OCI-LY3 (cell line): ENCODE results near the gene FMN1.

ENCODE experiments used
- H2AFZ ChIP-seq: fragments of 200-600, 300-600 bp; shearing (Covaris generic); 2 replicates; pipeline ENCODE4 v1.6.0; 2014; ENCODE audit warnings: antibody characterized with exemption, low read depth, low read length
- H3K27ac ChIP-seq: fragments of 200-600, 300-600 bp; sonication (generic); 2 replicates; pipeline ENCODE4 v1.5.1; 2014; ENCODE audit warnings: mild to moderate bottlenecking, low read length, moderate library complexity, mixed read lengths
- H3K27me3 ChIP-seq: fragments of 200-600, 300-600 bp; sonication (generic); 2 replicates; pipeline ENCODE4 v1.6.1; 2014; ENCODE audit warnings: low read depth, low read length, mixed read lengths
- H3K36me3 ChIP-seq: fragments of 200-600, 300-600 bp; sonication (generic); replicated peaks from 2 replicates; pipeline ENCODE3; 2014; ENCODE audit warnings: low read depth, low read length, mixed read lengths
- H3K4me1 ChIP-seq: fragments of 300-600, 200-600 bp; sonication (generic); 2 replicates; pipeline ENCODE4 v1.6.1; 2014; ENCODE audit warnings: low read length, mixed read lengths
- H3K4me2 ChIP-seq: fragments of 200-600, 300-600 bp; sonication (generic); 2 replicates; pipeline ENCODE4 v1.6.1; 2014; ENCODE audit warnings: low read length, mixed read lengths
- H3K4me3 ChIP-seq: fragments of 300-600, 200-600 bp; sonication (generic); 2 replicates; pipeline ENCODE4 v1.5.1; 2014; ENCODE audit warnings: antibody characterized with exemption, mild to moderate bottlenecking, low read length, moderate library complexity
- H3K79me2 ChIP-seq: fragments of 300-600, 200-600 bp; shearing (Covaris generic); 2 replicates; pipeline ENCODE4 v1.6.1; 2014; ENCODE audit warnings: mild to moderate bottlenecking, low read length, mixed read lengths
- H3K9ac ChIP-seq: fragments of 300-600, 200-600 bp; shearing (Covaris generic); 2 replicates; pipeline ENCODE4 v1.6.0; 2014; ENCODE audit warnings: mild to moderate bottlenecking, low read length, moderate library complexity
- H3K9me3 ChIP-seq: fragments of 200-600, 300-600 bp; shearing (Covaris generic); 2 replicates; pipeline ENCODE4 v1.6.1; 2014; ENCODE audit warnings: low read length, mixed read lengths; ENCODE audit not compliant: insufficient read depth
- H4K20me1 ChIP-seq: fragments of 200-600, 300-600 bp; sonication (generic); 2 replicates; pipeline ENCODE4 v1.6.1; 2016; ENCODE audit warnings: low read length, mixed read lengths; ENCODE audit not compliant: insufficient read depth
- EZH2phosphoT487 ChIP-seq: fragments of 200-600 bp; shearing (Covaris generic); IDR thresholded peaks from 2 replicates; pipeline ENCODE4 v1.6.1; 2018; ENCODE audit warnings: antibody characterized with exemption, mixed run types, low read depth
- TF ChIP-seq, protein P1 (sequence below): fragments of 200-600, 300-600 bp; sonication (generic); IDR thresholded peaks from 2 replicates; pipeline ENCODE4 v1.5.1; 2014; ENCODE audit warnings: antibody characterized with exemption, low read length, low read depth

The FMN1 gene

DNA sequence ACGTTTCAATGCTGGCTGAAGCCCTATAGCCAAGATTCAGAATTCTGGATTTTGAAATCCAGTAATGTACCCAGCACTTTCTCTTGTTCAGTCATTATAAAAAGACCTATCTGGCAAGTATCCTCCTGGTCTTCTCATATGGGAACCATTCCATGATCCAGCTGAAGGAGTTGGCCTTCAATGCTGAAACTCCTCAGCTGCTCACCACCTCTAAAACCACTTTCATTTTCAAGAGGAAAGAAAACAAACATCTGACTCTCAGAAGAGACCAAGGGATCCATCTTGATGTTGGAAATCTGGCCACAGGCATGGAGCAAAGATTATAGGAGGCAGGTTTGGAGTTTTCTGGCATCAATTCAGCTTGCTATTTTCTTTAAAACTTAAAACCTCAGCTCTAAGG lies 235.4 kb downstream of the FMN1 start:
- no peak overlapping the region for H3K4me3 ChIP-seq
- peaks cover 7% of the 10 kb centered on the region; the same call in 1 of the 2 replicates for H3K4me1 ChIP-seq
- no peak for TF ChIP-seq EZH2phosphoT487
- TF ChIP-seq, protein P1, sequence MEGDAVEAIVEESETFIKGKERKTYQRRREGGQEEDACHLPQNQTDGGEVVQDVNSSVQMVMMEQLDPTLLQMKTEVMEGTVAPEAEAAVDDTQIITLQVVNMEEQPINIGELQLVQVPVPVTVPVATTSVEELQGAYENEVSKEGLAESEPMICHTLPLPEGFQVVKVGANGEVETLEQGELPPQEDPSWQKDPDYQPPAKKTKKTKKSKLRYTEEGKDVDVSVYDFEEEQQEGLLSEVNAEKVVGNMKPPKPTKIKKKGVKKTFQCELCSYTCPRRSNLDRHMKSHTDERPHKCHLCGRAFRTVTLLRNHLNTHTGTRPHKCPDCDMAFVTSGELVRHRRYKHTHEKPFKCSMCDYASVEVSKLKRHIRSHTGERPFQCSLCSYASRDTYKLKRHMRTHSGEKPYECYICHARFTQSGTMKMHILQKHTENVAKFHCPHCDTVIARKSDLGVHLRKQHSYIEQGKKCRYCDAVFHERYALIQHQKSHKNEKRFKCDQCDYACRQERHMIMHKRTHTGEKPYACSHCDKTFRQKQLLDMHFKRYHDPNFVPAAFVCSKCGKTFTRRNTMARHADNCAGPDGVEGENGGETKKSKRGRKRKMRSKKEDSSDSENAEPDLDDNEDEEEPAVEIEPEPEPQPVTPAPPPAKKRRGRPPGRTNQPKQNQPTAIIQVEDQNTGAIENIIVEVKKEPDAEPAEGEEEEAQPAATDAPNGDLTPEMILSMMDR, result no peak
- H3K36me3 ChIP-seq, result no peaks in the 10 kb centered on the region
- H3K27me3 ChIP-seq, result no peaks in the 10 kb centered on the region; the same call in 1 of the 2 replicates
- peak overlapping the region; percentile 29; the same call in 1 of the 2 replicates for H2AFZ ChIP-seq
- H3K4me2 ChIP-seq, result peak overlapping the region; percentile 36
- H3K9me3 ChIP-seq, result no peaks in the 10 kb centered on the region
- no peak overlapping the region for H3K27ac ChIP-seq
- no peaks in the 10 kb centered on the region for H3K79me2 ChIP-seq
- H4K20me1 ChIP-seq, result no peaks in the 10 kb centered on the region
- no peak overlapping the region for H3K9ac ChIP-seq

DNA sequence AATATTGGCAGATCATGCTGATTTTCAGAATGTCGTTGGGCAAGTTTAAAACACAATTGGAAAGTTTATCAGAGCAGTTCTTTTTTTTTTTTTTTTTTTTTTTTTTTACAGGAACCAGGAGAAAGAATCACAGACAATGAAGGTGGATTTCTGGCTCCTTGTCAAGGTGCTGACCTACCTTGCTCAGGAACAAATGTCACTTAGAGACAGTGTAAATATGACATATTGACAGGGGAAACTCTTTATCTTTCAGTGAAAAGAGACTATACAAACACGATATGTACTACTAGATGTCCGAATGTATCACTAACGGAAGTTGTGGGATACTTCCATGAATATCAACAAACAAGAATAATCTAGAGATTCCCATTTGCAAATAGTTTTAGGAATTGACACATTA lies 237.3 kb downstream of the FMN1 start:
- no peaks in the 10 kb centered on the region for H3K79me2 ChIP-seq
- H3K4me2 ChIP-seq, result no peak overlapping the region
- H3K27ac ChIP-seq, result no peak overlapping the region
- no peak overlapping the region for H3K9ac ChIP-seq
- TF ChIP-seq EZH2phosphoT487, result no peak
- TF ChIP-seq, protein P1, result no peak
- H3K4me1 ChIP-seq, result peaks cover 7% of the 10 kb centered on the region; the same call in 1 of the 2 replicates
- no peak overlapping the region for H3K4me3 ChIP-seq
- H3K27me3 ChIP-seq, result no peaks in the 10 kb centered on the region; the same call in 1 of the 2 replicates
- no peaks in the 10 kb centered on the region for H3K36me3 ChIP-seq
- H4K20me1 ChIP-seq, result no peaks in the 10 kb centered on the region
- H3K9me3 ChIP-seq, result no peaks in the 10 kb centered on the region
- no peak overlapping the region for H2AFZ ChIP-seq

DNA sequence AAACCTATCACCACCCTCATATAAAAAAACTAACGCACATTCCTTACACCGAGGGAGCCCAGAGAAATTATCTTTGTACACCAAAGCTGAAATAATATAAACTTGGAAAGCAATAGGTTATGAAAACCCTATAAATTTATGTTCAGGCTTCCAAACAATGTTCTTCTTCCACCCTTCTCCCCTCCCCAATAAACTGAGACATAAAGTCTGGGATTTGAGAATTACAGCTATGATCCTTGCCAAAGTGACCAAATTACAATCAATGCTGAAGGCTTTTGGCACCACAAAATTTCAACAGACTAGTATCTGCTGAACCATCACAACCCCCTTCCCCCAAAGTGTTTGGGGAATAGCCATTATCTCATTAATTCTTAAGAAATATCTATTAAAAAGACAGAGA lies 237.8 kb downstream of the FMN1 start:
- Histone ChIP-seq H3K27ac (no peak overlapping the region), H3K9me3 (no peaks in the 10 kb centered on the region), H3K4me2 (no peak overlapping the region), H3K36me3 (no peaks in the 10 kb centered on the region), H3K4me3 (no peak overlapping the region), H3K79me2 (no peaks in the 10 kb centered on the region), H3K4me1 (peaks cover 7% of the 10 kb centered on the region; the same call in 1 of the 2 replicates), H4K20me1 (no peaks in the 10 kb centered on the region), H3K9ac (no peak overlapping the region), H2AFZ (no peak overlapping the region), H3K27me3 (no peaks in the 10 kb centered on the region; the same call in 1 of the 2 replicates)
- TF ChIP-seq EZH2phosphoT487, result no peak
- TF ChIP-seq, protein P1, result no peak

DNA sequence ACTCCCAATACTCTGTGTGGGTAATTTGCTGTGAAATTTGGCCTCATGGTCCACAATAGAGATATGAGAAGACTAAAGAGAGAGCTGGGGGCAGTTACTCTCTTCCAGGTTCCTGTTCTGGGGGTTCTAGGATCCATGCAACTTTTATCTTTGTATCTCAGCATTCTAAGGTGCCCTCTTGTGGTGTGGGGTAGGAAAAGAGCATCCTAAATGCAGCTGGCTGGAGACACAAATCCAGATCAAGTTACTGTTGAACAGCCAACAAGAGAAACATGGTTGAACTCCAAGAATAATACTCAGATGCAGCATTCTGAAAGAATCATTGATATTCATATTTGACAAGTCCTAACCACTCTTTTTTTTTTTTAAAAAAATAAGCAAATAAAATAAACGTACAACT lies 238.5 kb downstream of the FMN1 start:
- H4K20me1 ChIP-seq, result no peaks in the 10 kb centered on the region
- H3K9ac ChIP-seq, result no peak overlapping the region
- H3K4me3 ChIP-seq, result no peak overlapping the region
- TF ChIP-seq EZH2phosphoT487, result no peak
- TF ChIP-seq, protein P1, result peak; percentile 82
- no peaks in the 10 kb centered on the region for H3K36me3 ChIP-seq
- no peak overlapping the region for H2AFZ ChIP-seq
- H3K27me3 ChIP-seq, result no peaks in the 10 kb centered on the region; the same call in 1 of the 2 replicates
- no peaks in the 10 kb centered on the region for H3K79me2 ChIP-seq
- no peak overlapping the region for H3K27ac ChIP-seq
- H3K4me1 ChIP-seq, result peaks cover 7% of the 10 kb centered on the region; the same call in 1 of the 2 replicates
- H3K4me2 ChIP-seq, result no peak overlapping the region
- no peaks in the 10 kb centered on the region for H3K9me3 ChIP-seq
